HG03342 (cell line): ENCODE results near the gene PTPRC.

ENCODE experiments used
- ATAC-seq: cut with Tn5 transposase; IDR thresholded peaks from one replicate; pipeline ENCODE4 v1.9.1; 2021; ENCODE audit warnings: mild to moderate bottlenecking, moderate library complexity; ENCODE audit not compliant: unreplicated experiment

The PTPRC gene

GRCh38 chr1:198619375-198620140 is 19.3 kb upstream of the PTPRC start:
- ATAC-seq, result no peak

- no peak for ATAC-seq
These were observed 18.6 kb upstream of the PTPRC start for GRCh38 chr1:198620218-198620617.

- ATAC-seq, result peak; percentile 68
These were observed 17.7 kb upstream of the PTPRC start for GRCh38 chr1:198620951-198621824.

- ATAC-seq, result no peak
These were observed 16.8 kb upstream of the PTPRC start for GRCh38 chr1:198622001-198622400.

- no peak for ATAC-seq
These were observed 14.8 kb upstream of the PTPRC start for GRCh38 chr1:198623752-198624647.

GRCh38 chr1:198624648-198624980 is 14.2 kb upstream of the PTPRC start:
- no peak for ATAC-seq

GRCh38 chr1:198627436-198628066 is 11.3 kb upstream of the PTPRC start:
- ATAC-seq, result no peak

- ATAC-seq, result no peak
These were observed 10.8 kb upstream of the PTPRC start for GRCh38 chr1:198628067-198628455.

GRCh38 chr1:198629610-198630009 is 9.2 kb upstream of the PTPRC start:
- no peak for ATAC-seq

GRCh38 chr1:198630863-198631262 is 8.0 kb upstream of the PTPRC start:
- no peak for ATAC-seq

GRCh38 chr1:198631292-198631691 is 7.5 kb upstream of the PTPRC start:
- no peak for ATAC-seq

GRCh38 chr1:198632007-198632406 is 6.8 kb upstream of the PTPRC start:
- no peak for ATAC-seq

GRCh38 chr1:198633675-198634121 is 5.1 kb upstream of the PTPRC start:
- ATAC-seq, result no peak

GRCh38 chr1:198635964-198636363 is 2.9 kb upstream of the PTPRC start:
- ATAC-seq, result no peak

GRCh38 chr1:198636391-198636790 is 2.4 kb upstream of the PTPRC start:
- no peak for ATAC-seq

- ATAC-seq, result no peak
These were observed 1.7 kb upstream of the PTPRC start for GRCh38 chr1:198637157-198637556.

- ATAC-seq, result no peak
These were observed 863 bp upstream of the PTPRC start for GRCh38 chr1:198637916-198638437.

GRCh38 chr1:198638441-198638840 is 399 bp upstream of the PTPRC start:
- no peak for ATAC-seq

GRCh38 chr1:198639671-198640143 is 867 bp downstream of the PTPRC start:
- no peak for ATAC-seq

- ATAC-seq, result no peak
These were observed 1.3 kb downstream of the PTPRC start for GRCh38 chr1:198640174-198640573.
